Measurements from ENCODE around the gene MAN2B2.
"Not testable (repeated sequence)": the region's sequence is repeated elsewhere in the genome, so short reads cannot be mapped to it uniquely, and the experiment has no call there.

MAN2B2 gene

GRCh38 chr4:6659897-6660296 is 84.9 kb downstream of the MAN2B2 start:
- Histone ChIP-seq H3K36me3 (no peaks in the 10 kb centered on the region), H3K4me1 (peaks cover 22 to 39% (median 25%) of the 10 kb centered on the region in 10 experiments), H3K4me3 (no peak overlapping the region), H3K9ac (no peak overlapping the region), H3K27ac (no peak overlapping the region), H3K9me3 (replicated peaks in 1 of 11) (peaks cover 0 to 9% (median 0%) of the 10 kb centered on the region in 11 experiments; a peak in 3 of 22 replicates), H3K27me3 (peaks cover 38 to 57% (median 47%) of the 10 kb centered on the region in 11 experiments), H4K20me1 (peaks cover 0 to 15% (median 0%) of the 10 kb centered on the region in 11 experiments; a peak in 4 of 22 replicates), H3K4me2 (0 out of 22 replicates have a peak overlapping the region, but pooled peaks of 1 of the 11 experiments have one; percentile 3)
- no peak for TF ChIP-seq Cebpa-rat (IDR thresholded peaks at IDR 0.05)

DNA sequence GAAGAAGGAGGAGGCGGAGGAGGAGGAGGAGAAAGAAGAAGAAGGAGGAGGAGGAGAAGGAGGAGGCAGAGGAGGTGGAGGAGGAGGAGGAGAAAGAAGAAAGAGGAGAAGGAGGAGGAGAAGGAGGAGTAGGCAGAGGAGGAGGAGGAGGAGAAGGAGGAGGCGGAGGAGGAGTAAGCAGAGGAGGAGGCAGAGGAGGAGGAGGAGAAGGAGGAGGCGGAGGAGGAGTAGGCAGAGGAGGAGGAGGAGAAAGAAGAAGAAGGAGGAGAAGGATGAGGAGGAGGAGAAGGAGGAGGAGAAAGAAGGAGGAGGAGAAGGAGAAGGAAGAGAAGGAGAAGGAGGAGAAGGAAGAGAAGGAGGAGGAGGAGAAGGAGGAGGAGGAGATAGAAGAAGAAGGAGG is 85.4 kb downstream of the MAN2B2 start:
- Histone ChIP-seq H3K27ac (no peak overlapping the region), H3K27me3 (peaks cover 38 to 57% (median 47%) of the 10 kb centered on the region in 11 experiments)

DNA sequence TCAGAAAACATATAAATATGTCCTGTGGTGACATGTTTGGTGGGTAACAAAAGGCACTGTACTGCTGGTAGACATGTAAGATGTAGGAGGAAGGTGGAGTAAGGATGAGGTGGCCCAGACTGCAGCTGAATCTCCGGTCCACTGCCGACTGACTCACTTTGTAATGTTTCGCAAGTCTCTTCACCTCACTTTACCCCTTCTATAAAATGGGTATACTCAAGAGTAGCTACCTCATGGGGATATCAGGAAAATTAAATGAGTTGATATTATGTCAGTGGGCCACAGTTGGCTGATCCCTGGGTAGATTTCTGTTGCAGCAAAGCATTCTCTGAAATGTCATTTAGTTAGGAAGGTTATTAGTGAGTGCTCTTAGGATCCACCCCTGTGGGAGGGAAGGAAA is 87.6 kb downstream of the MAN2B2 start:
- H3K9me3 ChIP-seq (replicated peaks in 1 of 11), result peaks cover 0 to 19% (median 6%) of the 10 kb centered on the region in 11 experiments; a peak in 8 of 22 replicates
- TF ChIP-seq Cebpa-rat (IDR thresholded peaks at IDR 0.05), result no peak
- peaks cover 32 to 45% (median 37%) of the 10 kb centered on the region in 11 experiments for H3K27me3 ChIP-seq

More for the DNA sequence above, 85.4 kb downstream of the MAN2B2 start:
- no peak overlapping the region for H3K9ac ChIP-seq
- H3K36me3 ChIP-seq, result no peaks in the 10 kb centered on the region
- peaks cover 0 to 9% (median 0%) of the 10 kb centered on the region in 11 experiments; a peak in 3 of 22 replicates for H3K9me3 ChIP-seq (replicated peaks in 1 of 11)
- H3K4me1 ChIP-seq, result peaks cover 22 to 39% (median 25%) of the 10 kb centered on the region in 10 experiments
- peaks cover 0 to 15% (median 0%) of the 10 kb centered on the region in 11 experiments; a peak in 4 of 22 replicates for H4K20me1 ChIP-seq
- H3K4me2 ChIP-seq, result peak overlapping the region in 4 of 11 experiments; percentile 3 to 72 (median 68); a peak in 2 of 22 replicates
- H3K4me3 ChIP-seq, result no peak overlapping the region
- no peak for TF ChIP-seq Cebpa-rat (IDR thresholded peaks at IDR 0.05)

DNA sequence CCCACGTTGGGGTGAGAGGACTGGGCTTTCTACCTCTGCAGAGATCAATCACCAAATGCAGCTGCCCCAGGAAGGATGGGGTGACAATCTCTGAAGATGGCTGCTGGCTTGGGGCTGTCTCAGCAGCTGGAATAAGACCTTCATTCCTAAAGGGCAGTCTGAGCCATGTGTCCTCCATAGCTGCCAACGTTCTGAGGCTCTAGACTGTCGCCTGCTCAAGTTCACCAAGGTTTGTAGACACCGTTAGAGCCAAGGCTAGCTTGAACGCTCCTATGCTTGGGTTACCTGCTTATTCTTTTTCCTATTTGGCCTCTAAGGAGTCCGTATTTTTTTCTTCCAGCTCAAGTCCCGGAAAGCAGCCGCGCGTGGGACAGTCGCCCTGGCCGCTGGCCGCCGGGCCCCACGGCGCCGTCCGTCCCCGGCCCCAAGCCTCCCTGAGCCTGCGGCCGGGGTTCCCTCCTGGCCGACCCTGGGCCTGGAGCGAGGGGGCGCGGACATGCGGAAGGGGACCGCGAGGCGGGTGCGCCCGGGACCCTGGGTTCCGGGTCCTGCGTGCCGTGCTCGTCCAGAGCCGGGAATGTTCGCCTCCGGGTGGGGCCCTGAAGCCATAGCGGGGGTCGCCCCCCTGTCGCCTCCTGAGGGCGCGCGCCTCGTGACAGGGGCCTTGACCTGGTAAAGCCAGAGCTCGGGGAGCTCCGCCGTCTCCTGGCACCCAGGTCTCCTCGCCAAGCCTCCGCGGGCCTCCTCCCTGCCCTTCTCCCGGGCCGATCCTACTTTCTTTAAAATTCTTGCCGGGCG is 88.8 kb downstream of the MAN2B2 start:
- peak overlapping the region in 2 of 11 experiments; percentile 27 to 70; a peak in 2 of 22 replicates for H3K4me2 ChIP-seq
- peaks cover 0 to 16% (median 4%) of the 10 kb centered on the region in 11 experiments; a peak in 7 of 22 replicates for H3K9me3 ChIP-seq (replicated peaks in 1 of 11)
- H4K20me1 ChIP-seq, result peaks cover 0 to 8% (median 0%) of the 10 kb centered on the region in 11 experiments; a peak in 2 of 22 replicates
- H3K36me3 ChIP-seq, result peaks cover 0 to 4% (median 0%) of the 10 kb centered on the region in 11 experiments; a peak in 1 of 22 replicates
- peaks cover 20 to 33% (median 25%) of the 10 kb centered on the region in 11 experiments for H3K27me3 ChIP-seq
- H3K4me3 ChIP-seq, result no peak overlapping the region
- no peak overlapping the region for H3K9ac ChIP-seq
- no peak overlapping the region for H3K27ac ChIP-seq
- H3K4me1 ChIP-seq, result peaks cover 18 to 39% (median 26%) of the 10 kb centered on the region in 10 experiments
- no peak for TF ChIP-seq Cebpa-rat (IDR thresholded peaks at IDR 0.05)

More for the DNA sequence above, 87.6 kb downstream of the MAN2B2 start:
- H3K9ac ChIP-seq, result no peak overlapping the region
- H3K4me2 ChIP-seq, result peak overlapping the region in 4 of 11 experiments; percentile 27 to 72 (median 48); a peak in 6 of 22 replicates
- H3K27ac ChIP-seq, result no peak overlapping the region
- H4K20me1 ChIP-seq, result peaks cover 0 to 12% (median 0%) of the 10 kb centered on the region in 11 experiments; a peak in 4 of 22 replicates
- no peak overlapping the region for H3K4me3 ChIP-seq
- H3K4me1 ChIP-seq, result peaks cover 22 to 42% (median 26%) of the 10 kb centered on the region in 10 experiments
- peaks cover 0 to 4% (median 0%) of the 10 kb centered on the region in 11 experiments; a peak in 1 of 22 replicates for H3K36me3 ChIP-seq

GRCh38 chr4:6665320-6665654 is 90.3 kb downstream of the MAN2B2 start:
- no peaks in the 10 kb centered on the region; a peak in 1 of 22 replicates for H4K20me1 ChIP-seq
- TF ChIP-seq Cebpa-rat (IDR thresholded peaks at IDR 0.05), result no peak
- H3K9me3 ChIP-seq (replicated peaks in 1 of 11), result peaks cover 0 to 16% (median 4%) of the 10 kb centered on the region in 11 experiments; a peak in 7 of 22 replicates
- no peak overlapping the region for H3K27ac ChIP-seq
- H3K27me3 ChIP-seq, result peaks cover 5 to 18% (median 10%) of the 10 kb centered on the region in 11 experiments
- no peak overlapping the region for H3K4me2 ChIP-seq
- H3K4me1 ChIP-seq, result peaks cover 3 to 33% (median 19%) of the 10 kb centered on the region in 10 experiments; a peak in 16 of 20 replicates
- H3K36me3 ChIP-seq, result peaks cover 0 to 6% (median 0%) of the 10 kb centered on the region in 11 experiments; a peak in 1 of 22 replicates
- H3K9ac ChIP-seq, result no peak overlapping the region
- no peak overlapping the region for H3K4me3 ChIP-seq

- no peak overlapping the region for H3K27ac ChIP-seq
- H3K4me3 ChIP-seq, result no peak overlapping the region
- H3K27me3 ChIP-seq, result peaks cover 0 to 10% (median 0%) of the 10 kb centered on the region in 11 experiments; a peak in 4 of 22 replicates
- no peaks in the 10 kb centered on the region for H4K20me1 ChIP-seq
- H3K4me2 ChIP-seq, result peak overlapping the region in 1 of 11 experiments; percentile 34; a peak in 1 of 22 replicates
- peaks cover 0 to 22% (median 9%) of the 10 kb centered on the region in 11 experiments; a peak in 13 of 22 replicates for H3K9me3 ChIP-seq (replicated peaks in 1 of 11)
- no peak overlapping the region for H3K9ac ChIP-seq
- no peak for TF ChIP-seq Cebpa-rat (IDR thresholded peaks at IDR 0.05)
- peaks cover 0 to 8% (median 3%) of the 10 kb centered on the region in 10 experiments; a peak in 4 of 20 replicates for H3K4me1 ChIP-seq
- H3K36me3 ChIP-seq, result peaks cover 0 to 6% (median 0%) of the 10 kb centered on the region in 11 experiments; a peak in 1 of 22 replicates
Observed at GRCh38 chr4:6668391-6668790, 93.4 kb downstream of the MAN2B2 start.

- no peak for TF ChIP-seq Cebpa-rat (IDR thresholded peaks at IDR 0.05)
- Histone ChIP-seq H3K9me3 (replicated peaks in 1 of 11) (peaks cover 0 to 14% (median 6%) of the 10 kb centered on the region in 11 experiments; a peak in 10 of 22 replicates), H3K9ac (no peak overlapping the region), H3K4me1 (peaks cover 19 to 26% (median 21%) of the 10 kb centered on the region in 10 experiments), H3K27me3 (no peaks in the 10 kb centered on the region), H3K4me3 (no peak overlapping the region), H3K36me3 (peaks cover 0 to 16% (median 14%) of the 10 kb centered on the region in 11 experiments; a peak in 12 of 22 replicates), H3K27ac (no peak overlapping the region), H3K4me2 (no peak overlapping the region), H4K20me1 (peaks cover 13 to 26% (median 24%) of the 10 kb centered on the region in 11 experiments; a peak in 20 of 22 replicates)
Observed at GRCh38 chr4:6671648-6672047, 96.7 kb downstream of the MAN2B2 start.

- H3K27me3 ChIP-seq, result no peaks in the 10 kb centered on the region
- no peak for TF ChIP-seq Cebpa-rat (IDR thresholded peaks at IDR 0.05)
- H3K27ac ChIP-seq, result no peak overlapping the region
- no peak overlapping the region for H3K9ac ChIP-seq
- peaks cover 0 to 21% (median 15%) of the 10 kb centered on the region in 11 experiments; a peak in 12 of 22 replicates for H3K36me3 ChIP-seq
- H3K4me2 ChIP-seq, result no peak overlapping the region
- H3K9me3 ChIP-seq (replicated peaks in 1 of 11), result peaks cover 0 to 12% (median 4%) of the 10 kb centered on the region in 11 experiments; a peak in 10 of 22 replicates
- peaks cover 18 to 31% (median 29%) of the 10 kb centered on the region in 11 experiments; a peak in 20 of 22 replicates for H4K20me1 ChIP-seq
- H3K4me1 ChIP-seq, result peaks cover 24 to 31% (median 26%) of the 10 kb centered on the region in 10 experiments
- no peak overlapping the region for H3K4me3 ChIP-seq
Observed at GRCh38 chr4:6672131-6672530, 97.1 kb downstream of the MAN2B2 start.

- Histone ChIP-seq H4K20me1 (peaks cover 23 to 36% (median 32%) of the 10 kb centered on the region in 11 experiments; a peak in 20 of 22 replicates), H3K27ac (peak overlapping the region in 8 of 11 experiments; percentile 88 to 95 (median 92); a peak in 14 of 22 replicates), H3K4me1 (peaks cover 29 to 37% (median 31%) of the 10 kb centered on the region in 10 experiments), H3K36me3 (peaks cover 0 to 26% (median 15%) of the 10 kb centered on the region in 11 experiments; a peak in 12 of 22 replicates), H3K4me3 (peak overlapping the region in 6 of 10 experiments; percentile 83 to 86 (median 86); a peak in 5 of 20 replicates), H3K4me2 (peak overlapping the region in 7 of 11 experiments; percentile 67 to 98 (median 94); a peak in 12 of 22 replicates)
- H3K9ac ChIP-seq; H3K27me3 ChIP-seq; H3K9me3 ChIP-seq (replicated peaks in 1 of 11): not testable (repeated sequence)
Observed at GRCh38 chr4:6672541-6673190, 97.7 kb downstream of the MAN2B2 start.
